ENCODE data around the gene PFDN4.

PFDN4 gene

GRCh38 chr20:54218470-54218869 lies 10.6 kb downstream of the PFDN4 start:
- no peak overlapping the region for H3K23ac ChIP-seq (ENCODE audit: low read length in 2 of 2)
- no peak overlapping the region for H3K14ac ChIP-seq (ENCODE audit: low read length in 2 of 2)
- peak overlapping the region; percentile 28 for H3K9ac ChIP-seq (ENCODE audit: low read length)
- H3K27me3 ChIP-seq (ENCODE audit: control insufficient read depth in 1 of 2, insufficient read depth in 1 of 2, low read length in 2 of 2): no peaks in the 10 kb centered on the region
- H3K18ac ChIP-seq (ENCODE audit: low read depth in 1 of 2, low read length in 2 of 2): no peak overlapping the region
- H3K36me3 ChIP-seq (ENCODE audit: control insufficient read depth in 1 of 2, insufficient read depth in 2 of 2, low read depth in 1 of 2, low read length in 2 of 2): peaks cover 14 to 37% of the 10 kb centered on the region in 2 experiments
- no peak overlapping the region for H2BK12ac ChIP-seq (ENCODE audit: low read length in 2 of 2)
- H4K91ac ChIP-seq (ENCODE audit: low read length): no peak overlapping the region
- no peak overlapping the region for H2BK120ac ChIP-seq (ENCODE audit: low read depth, low read length)
- no peak overlapping the region for H3K4me2 ChIP-seq (ENCODE audit: low read length, poor library complexity, severe bottlenecking)
- H2BK15ac ChIP-seq (ENCODE audit: low read depth, poor library complexity, severe bottlenecking): no peak overlapping the region
- no peak overlapping the region for H3K27ac ChIP-seq (ENCODE audit: low read length, poor library complexity, severe bottlenecking)
- no peak overlapping the region for H2BK5ac ChIP-seq (ENCODE audit: low read depth, low read length, poor library complexity, severe bottlenecking)
- H3K9me3 ChIP-seq (ENCODE audit: control insufficient read depth, low read length): no peaks in the 10 kb centered on the region
- DNase-seq: no peak
- H3K79me1 ChIP-seq (replicated peaks; ENCODE audit: low read length, poor library complexity, severe bottlenecking): peaks cover 24% of the 10 kb centered on the region
- no peak overlapping the region for H2AFZ ChIP-seq (ENCODE audit: low read depth, low read length)
- H3K4ac ChIP-seq (ENCODE audit: low read depth in 1 of 2, low read length in 2 of 2): no peak overlapping the region
- H3K4me3 ChIP-seq (ENCODE audit: insufficient read depth in 1 of 2, low read depth in 1 of 2, low read length in 2 of 2): no peak overlapping the region
- no peak overlapping the region for H4K8ac ChIP-seq (ENCODE audit: low read length)
- peaks cover 6% of the 10 kb centered on the region for H3K4me1 ChIP-seq (ENCODE audit: control insufficient read depth, insufficient read depth, low read depth, low read length)
- H2AK5ac ChIP-seq (ENCODE audit: low read length, severe bottlenecking): no peak overlapping the region

- H2AFZ ChIP-seq (ENCODE audit: low read depth, low read length): no peak overlapping the region
- H2BK15ac ChIP-seq (ENCODE audit: low read depth, poor library complexity, severe bottlenecking): no peak overlapping the region
- no peak overlapping the region for H2AK5ac ChIP-seq (ENCODE audit: low read length, severe bottlenecking)
- H3K4me3 ChIP-seq (ENCODE audit: insufficient read depth in 1 of 2, low read depth in 1 of 2, low read length in 2 of 2): no peak overlapping the region
- H2BK12ac ChIP-seq (ENCODE audit: low read length in 2 of 2): no peak overlapping the region
- H3K79me1 ChIP-seq (replicated peaks; ENCODE audit: low read length, poor library complexity, severe bottlenecking): peaks cover 20% of the 10 kb centered on the region
- no peak overlapping the region for H2BK5ac ChIP-seq (ENCODE audit: low read depth, low read length, poor library complexity, severe bottlenecking)
- peaks cover 6% of the 10 kb centered on the region for H3K4me1 ChIP-seq (ENCODE audit: control insufficient read depth, insufficient read depth, low read depth, low read length)
- no peak overlapping the region for H4K91ac ChIP-seq (ENCODE audit: low read length)
- H3K23ac ChIP-seq (ENCODE audit: low read length in 2 of 2): no peak overlapping the region
- no peak overlapping the region for H3K14ac ChIP-seq (ENCODE audit: low read length in 2 of 2)
- H3K27ac ChIP-seq (ENCODE audit: low read length, poor library complexity, severe bottlenecking): peak overlapping the region; percentile 9
- peak; percentile 33 for DNase-seq
- no peak overlapping the region for H2BK120ac ChIP-seq (ENCODE audit: low read depth, low read length)
- peaks cover 11 to 32% of the 10 kb centered on the region in 2 experiments for H3K36me3 ChIP-seq (ENCODE audit: control insufficient read depth in 1 of 2, insufficient read depth in 2 of 2, low read depth in 1 of 2, low read length in 2 of 2)
- H3K18ac ChIP-seq (ENCODE audit: low read depth in 1 of 2, low read length in 2 of 2): no peak overlapping the region
- no peak overlapping the region for H3K4ac ChIP-seq (ENCODE audit: low read depth in 1 of 2, low read length in 2 of 2)
- no peaks in the 10 kb centered on the region for H3K27me3 ChIP-seq (ENCODE audit: control insufficient read depth in 1 of 2, insufficient read depth in 1 of 2, low read length in 2 of 2)
- no peaks in the 10 kb centered on the region for H3K9me3 ChIP-seq (ENCODE audit: control insufficient read depth, low read length)
- H4K8ac ChIP-seq (ENCODE audit: low read length): no peak overlapping the region
- H3K9ac ChIP-seq (ENCODE audit: low read length): no peak overlapping the region
- 86% methylated on average over 6 of the region's 6 CpGs for WGBS
- H3K4me2 ChIP-seq (ENCODE audit: low read length, poor library complexity, severe bottlenecking): no peak overlapping the region
These were observed 12.0 kb downstream of the PFDN4 start for GRCh38 chr20:54219751-54220426.

GRCh38 chr20:54220722-54221121 lies 12.8 kb downstream of the PFDN4 start:
- Histone ChIP-seq H3K18ac (ENCODE audit: low read depth in 1 of 2, low read length in 2 of 2) (no peak overlapping the region), H3K4me3 (ENCODE audit: insufficient read depth in 1 of 2, low read depth in 1 of 2, low read length in 2 of 2) (no peak overlapping the region), H2BK5ac (ENCODE audit: low read depth, low read length, poor library complexity, severe bottlenecking) (no peak overlapping the region), H3K23ac (ENCODE audit: low read length in 2 of 2) (no peak overlapping the region), H2AK5ac (ENCODE audit: low read length, severe bottlenecking) (no peak overlapping the region), H3K9me3 (ENCODE audit: control insufficient read depth, low read length) (no peaks in the 10 kb centered on the region), H2BK12ac (ENCODE audit: low read length in 2 of 2) (no peak overlapping the region), H2BK120ac (ENCODE audit: low read depth, low read length) (no peak overlapping the region), H2BK15ac (ENCODE audit: low read depth, poor library complexity, severe bottlenecking) (no peak overlapping the region), H3K14ac (ENCODE audit: low read length in 2 of 2) (no peak overlapping the region), H3K4ac (ENCODE audit: low read depth in 1 of 2, low read length in 2 of 2) (no peak overlapping the region), H3K27ac (ENCODE audit: low read length, poor library complexity, severe bottlenecking) (no peak overlapping the region), H3K27me3 (ENCODE audit: control insufficient read depth in 1 of 2, insufficient read depth in 1 of 2, low read length in 2 of 2) (no peaks in the 10 kb centered on the region), H2AFZ (ENCODE audit: low read depth, low read length) (no peak overlapping the region), H3K9ac (ENCODE audit: low read length) (no peak overlapping the region), H4K8ac (ENCODE audit: low read length) (no peak overlapping the region), H3K4me1 (ENCODE audit: control insufficient read depth, insufficient read depth, low read depth, low read length) (peaks cover 6% of the 10 kb centered on the region), H3K4me2 (ENCODE audit: low read length, poor library complexity, severe bottlenecking) (peak overlapping the region; percentile 27), H3K36me3 (ENCODE audit: control insufficient read depth in 1 of 2, insufficient read depth in 2 of 2, low read depth in 1 of 2, low read length in 2 of 2) (peaks cover 11 to 23% of the 10 kb centered on the region in 2 experiments), H4K91ac (ENCODE audit: low read length) (no peak overlapping the region), H3K79me1 (replicated peaks; ENCODE audit: low read length, poor library complexity, severe bottlenecking) (peaks cover 15% of the 10 kb centered on the region)
- DNase-seq: no peak
- WGBS: 92% methylated on average over 6 of the region's 6 CpGs

GRCh38 chr20:54221353-54221752 lies 13.5 kb downstream of the PFDN4 start:
- H3K23ac ChIP-seq (ENCODE audit: low read length in 2 of 2): no peak overlapping the region
- no peak overlapping the region for H2BK15ac ChIP-seq (ENCODE audit: low read depth, poor library complexity, severe bottlenecking)
- H3K9ac ChIP-seq (ENCODE audit: low read length): no peak overlapping the region
- DNase-seq: no peak
- H3K4me3 ChIP-seq (ENCODE audit: insufficient read depth in 1 of 2, low read depth in 1 of 2, low read length in 2 of 2): no peak overlapping the region
- H2BK5ac ChIP-seq (ENCODE audit: low read depth, low read length, poor library complexity, severe bottlenecking): no peak overlapping the region
- H2AK5ac ChIP-seq (ENCODE audit: low read length, severe bottlenecking): no peak overlapping the region
- H2BK12ac ChIP-seq (ENCODE audit: low read length in 2 of 2): no peak overlapping the region
- H3K36me3 ChIP-seq (ENCODE audit: control insufficient read depth in 1 of 2, insufficient read depth in 2 of 2, low read depth in 1 of 2, low read length in 2 of 2): peaks cover 11 to 18% of the 10 kb centered on the region in 2 experiments
- H3K27ac ChIP-seq (ENCODE audit: low read length, poor library complexity, severe bottlenecking): no peak overlapping the region
- H3K79me1 ChIP-seq (replicated peaks; ENCODE audit: low read length, poor library complexity, severe bottlenecking): peaks cover 14% of the 10 kb centered on the region
- no peaks in the 10 kb centered on the region for H3K27me3 ChIP-seq (ENCODE audit: control insufficient read depth in 1 of 2, insufficient read depth in 1 of 2, low read length in 2 of 2)
- H4K91ac ChIP-seq (ENCODE audit: low read length): no peak overlapping the region
- H3K9me3 ChIP-seq (ENCODE audit: control insufficient read depth, low read length): no peaks in the 10 kb centered on the region
- no peak overlapping the region for H3K4ac ChIP-seq (ENCODE audit: low read depth in 1 of 2, low read length in 2 of 2)
- H2BK120ac ChIP-seq (ENCODE audit: low read depth, low read length): no peak overlapping the region
- no peak overlapping the region for H3K4me2 ChIP-seq (ENCODE audit: low read length, poor library complexity, severe bottlenecking)
- H3K14ac ChIP-seq (ENCODE audit: low read length in 2 of 2): no peak overlapping the region
- peaks cover 6% of the 10 kb centered on the region for H3K4me1 ChIP-seq (ENCODE audit: control insufficient read depth, insufficient read depth, low read depth, low read length)
- H2AFZ ChIP-seq (ENCODE audit: low read depth, low read length): no peak overlapping the region
- H4K8ac ChIP-seq (ENCODE audit: low read length): no peak overlapping the region
- WGBS: 97% methylated on average over 4 of the region's 4 CpGs
- H3K18ac ChIP-seq (ENCODE audit: low read depth in 1 of 2, low read length in 2 of 2): no peak overlapping the region

All from mesenchymal stem cell (in vitro differentiated cells and primary cell).